Muscle layer of duodenum (tissue), 2 donors: ENCODE measurements around the gene CDC42BPB.

Experiments
- H3K27ac ChIP-seq: one replicate; pipeline ENCODE4 v1.7.0; 2013; ENCODE audit warnings: mild to moderate bottlenecking, low read length
- H3K27me3 ChIP-seq: one replicate; pipeline ENCODE4 v1.7.0; 2013; ENCODE audit warnings: low read depth, mild to moderate bottlenecking, control low read depth, low read length
- H3K36me3 ChIP-seq, 2 donors: one replicate each; pipeline ENCODE4 v1.7.0; 2013; ENCODE audit warnings: low read length in 2 of 2, control low read depth in 1 of 2, mild to moderate bottlenecking in 1 of 2; ENCODE audit not compliant: insufficient read depth in 2 of 2, control insufficient read depth in 1 of 2
- H3K4me1 ChIP-seq, 2 donors: one replicate each; pipeline ENCODE4 v1.7.0; 2013; ENCODE audit warnings: low read length in 2 of 2, mild to moderate bottlenecking in 2 of 2, control low read depth in 1 of 2, moderate library complexity in 1 of 2; ENCODE audit not compliant: insufficient read depth in 2 of 2, control insufficient read depth in 1 of 2
- H3K4me3 ChIP-seq, 2 donors: one replicate each; pipeline ENCODE4 v1.7.0; 2013; ENCODE audit warnings: low read length in 2 of 2, low read depth in 1 of 2, mild to moderate bottlenecking in 1 of 2
- H3K9me3 ChIP-seq, 2 donors: one replicate each; pipeline ENCODE4 v1.7.0; 2013; ENCODE audit warnings: low read length in 2 of 2, control low read depth in 1 of 2, mild to moderate bottlenecking in 1 of 2; ENCODE audit not compliant: control insufficient read depth in 1 of 2
- donor health status: healthy.

Gene CDC42BPB

DNA sequence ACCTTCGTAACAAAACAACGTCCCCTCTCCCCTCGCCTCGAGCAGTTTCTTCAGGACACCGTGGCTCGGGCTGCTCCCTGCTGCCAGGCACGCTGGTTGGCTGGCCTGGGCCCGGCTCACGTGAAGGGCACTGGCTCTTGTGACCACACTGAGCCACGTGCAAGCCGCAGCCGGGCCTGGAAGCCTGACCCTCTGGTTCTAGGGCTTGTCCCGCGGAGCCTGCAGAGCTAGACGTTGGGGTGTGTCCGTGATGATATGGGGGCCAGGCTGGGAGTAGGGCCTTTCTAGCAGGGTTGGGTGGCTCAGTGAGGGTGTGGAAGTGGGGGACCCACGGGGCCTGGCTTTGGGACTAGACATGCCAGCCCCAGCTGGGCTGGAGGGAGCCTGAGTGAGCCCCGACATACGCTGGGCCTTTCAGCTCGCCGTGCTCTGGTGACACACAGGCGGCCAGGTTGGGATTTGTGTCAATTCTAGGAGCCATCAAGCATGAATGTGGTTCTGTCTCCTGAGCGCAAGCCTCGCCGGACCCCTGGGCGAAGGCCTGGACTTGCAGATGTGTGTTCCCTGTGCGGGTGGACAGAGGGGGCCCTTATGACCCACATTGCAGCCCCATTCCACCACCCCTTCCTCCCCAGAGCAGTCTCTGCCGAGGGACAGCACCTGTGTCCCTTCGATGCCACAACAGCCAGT is 148.4 kb downstream of the CDC42BPB start:
- H3K27me3 ChIP-seq = no peaks in the 10 kb centered on the region
- H3K9me3 ChIP-seq = no peaks in the 10 kb centered on the region
- H3K4me3 ChIP-seq = no peak overlapping the region
- no peaks in the 10 kb centered on the region for H3K4me1 ChIP-seq
- peaks cover 7 to 22% of the 10 kb centered on the region in 2 donors for H3K36me3 ChIP-seq
- H3K27ac ChIP-seq = no peak overlapping the region

DNA sequence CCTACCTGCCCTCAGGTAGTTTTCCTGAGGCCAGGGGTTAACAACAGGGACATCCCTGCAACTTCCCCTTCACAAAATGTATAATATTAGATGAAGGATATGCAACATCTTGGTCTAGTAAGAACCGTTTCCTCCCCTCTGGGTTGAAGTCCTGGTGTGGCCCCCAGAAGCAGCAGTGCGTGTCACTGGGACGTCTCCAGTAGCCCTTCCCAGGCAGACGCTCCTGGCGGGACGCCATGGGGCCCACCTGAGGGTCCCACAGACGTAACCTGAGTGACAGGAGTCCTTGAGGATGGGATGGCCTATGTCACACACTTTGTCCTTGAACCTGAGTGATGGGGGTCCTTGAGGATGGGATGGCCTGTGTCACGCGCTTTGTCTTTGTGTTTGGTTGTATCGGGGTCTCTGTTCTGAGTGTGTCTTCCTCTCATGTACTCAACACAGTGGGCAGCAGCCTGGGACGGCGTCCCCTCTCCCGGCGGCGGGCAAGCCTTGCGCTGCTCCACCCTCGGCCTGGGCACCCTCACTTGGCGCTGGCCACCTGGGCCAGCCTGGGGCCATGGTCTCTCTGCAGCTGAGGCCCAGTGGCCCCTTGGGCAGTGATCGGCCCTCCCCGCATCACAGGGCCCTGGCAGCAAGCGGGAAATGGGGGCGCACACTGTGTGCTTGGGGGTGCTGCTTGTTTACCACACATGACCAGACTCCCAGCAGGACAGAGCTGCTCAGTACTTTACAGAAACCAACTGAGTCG is 149.2 kb downstream of the CDC42BPB start:
- Histone ChIP-seq H3K9me3 (no peaks in the 10 kb centered on the region), H3K27ac (no peak overlapping the region), H3K36me3 (peaks cover 7 to 30% of the 10 kb centered on the region in 2 donors), H3K27me3 (no peaks in the 10 kb centered on the region), H3K4me3 (no peak overlapping the region), H3K4me1 (no peaks in the 10 kb centered on the region)

DNA sequence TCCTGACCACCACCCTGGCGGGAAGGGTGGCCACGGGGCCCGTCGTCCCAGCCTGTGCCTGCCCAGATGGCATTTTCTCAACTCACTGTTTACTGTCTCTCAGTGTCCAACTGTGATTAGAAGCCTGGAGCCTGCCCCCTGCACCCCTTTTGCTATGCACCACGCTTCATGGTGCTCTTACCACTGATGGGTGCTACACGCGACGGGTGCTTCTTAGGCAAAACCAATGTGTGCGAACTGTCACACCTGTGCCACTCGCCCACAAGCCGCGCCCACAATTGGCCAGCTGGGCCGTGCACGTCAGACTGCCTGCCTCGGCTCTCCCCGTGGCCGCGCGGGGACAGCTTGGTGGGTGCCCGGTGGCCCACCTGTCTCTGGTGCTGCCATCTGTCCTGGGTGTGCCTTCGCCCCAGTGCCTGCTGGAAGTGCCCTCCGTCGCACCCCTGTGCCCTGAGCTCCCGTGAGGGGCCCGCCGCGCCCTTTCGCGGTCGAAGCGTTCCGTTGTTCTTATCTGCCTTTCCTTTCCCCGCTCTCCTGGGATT is 150.0 kb downstream of the CDC42BPB start:
- H3K4me3 ChIP-seq = no peak overlapping the region
- no peaks in the 10 kb centered on the region for H3K4me1 ChIP-seq
- no peak overlapping the region for H3K27ac ChIP-seq
- no peaks in the 10 kb centered on the region for H3K27me3 ChIP-seq
- peaks cover 7 to 31% of the 10 kb centered on the region in 2 donors for H3K36me3 ChIP-seq
- no peaks in the 10 kb centered on the region for H3K9me3 ChIP-seq

DNA sequence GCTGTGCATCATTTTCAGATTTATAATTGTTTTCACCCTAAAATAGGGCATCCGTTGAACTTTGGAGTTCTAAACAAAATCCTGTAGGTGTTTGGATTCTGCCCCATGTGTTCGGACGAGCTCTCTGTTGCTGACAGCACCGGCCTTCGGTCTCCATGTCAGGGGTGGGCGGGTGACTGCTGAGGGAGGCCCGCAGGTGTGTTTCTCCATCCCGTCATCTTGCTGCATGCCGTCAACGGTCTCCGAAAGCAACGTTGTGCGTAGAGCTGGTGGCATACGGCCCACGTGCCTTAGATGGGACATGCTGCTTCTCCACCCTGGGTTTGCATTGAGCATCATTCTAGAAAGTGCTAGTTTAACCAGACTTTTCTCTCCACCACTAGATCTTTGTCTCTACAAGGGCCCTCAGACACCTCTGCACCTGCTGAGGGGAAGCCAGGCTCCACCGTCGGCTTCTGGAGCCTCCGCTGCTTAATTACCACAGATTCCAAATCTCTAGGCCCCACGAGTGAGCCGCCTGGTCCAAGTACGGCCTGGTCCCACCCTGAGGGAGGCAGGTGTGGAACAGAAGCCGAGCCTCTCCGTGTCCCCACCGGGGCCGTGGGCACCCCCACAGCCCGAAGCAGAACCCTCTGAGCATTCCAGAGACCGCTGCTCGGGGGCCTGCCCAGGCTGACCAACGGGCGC is 150.6 kb downstream of the CDC42BPB start:
- H3K27ac ChIP-seq = no peak overlapping the region
- no peaks in the 10 kb centered on the region for H3K9me3 ChIP-seq
- H3K36me3 ChIP-seq = peaks cover 7 to 31% of the 10 kb centered on the region in 2 donors
- H3K4me3 ChIP-seq = no peak overlapping the region
- H3K4me1 ChIP-seq = no peaks in the 10 kb centered on the region
- H3K27me3 ChIP-seq = no peaks in the 10 kb centered on the region

DNA sequence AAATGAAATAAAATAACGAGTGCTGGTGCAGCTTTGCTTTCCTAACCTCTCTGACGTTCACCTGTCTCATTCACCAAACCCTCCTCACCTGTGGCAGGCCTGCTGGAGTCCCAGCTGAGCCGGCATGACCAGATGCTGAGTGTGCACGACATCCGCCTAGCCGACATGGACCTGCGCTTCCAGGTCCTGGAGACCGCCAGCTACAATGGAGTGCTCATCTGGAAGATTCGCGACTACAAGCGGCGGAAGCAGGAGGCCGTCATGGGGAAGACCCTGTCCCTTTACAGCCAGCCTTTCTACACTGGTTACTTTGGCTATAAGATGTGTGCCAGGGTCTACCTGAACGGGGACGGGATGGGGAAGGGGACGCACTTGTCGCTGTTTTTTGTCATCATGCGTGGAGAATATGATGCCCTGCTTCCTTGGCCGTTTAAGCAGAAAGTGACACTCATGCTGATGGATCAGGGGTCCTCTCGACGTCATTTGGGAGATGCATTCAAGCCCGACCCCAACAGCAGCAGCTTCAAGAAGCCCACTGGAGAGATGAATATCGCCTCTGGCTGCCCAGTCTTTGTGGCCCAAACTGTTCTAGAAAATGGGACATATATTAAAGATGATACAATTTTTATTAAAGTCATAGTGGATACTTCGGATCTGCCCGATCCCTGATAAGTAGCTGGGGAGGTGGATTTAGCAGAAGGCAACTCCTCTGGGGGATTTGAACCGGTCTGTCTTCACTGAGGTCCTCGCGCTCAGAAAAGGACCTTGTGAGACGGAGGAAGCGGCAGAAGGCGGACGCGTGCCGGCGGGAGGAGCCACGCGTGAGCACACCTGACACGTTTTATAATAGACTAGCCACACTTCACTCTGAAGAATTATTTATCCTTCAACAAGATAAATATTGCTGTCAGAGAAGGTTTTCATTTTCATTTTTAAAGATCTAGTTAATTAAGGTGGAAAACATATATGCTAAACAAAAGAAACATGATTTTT is 151.9 kb downstream of the CDC42BPB start:
- H3K36me3 ChIP-seq = peaks cover 7 to 31% of the 10 kb centered on the region in 2 donors
- no peak overlapping the region for H3K4me3 ChIP-seq
- no peaks in the 10 kb centered on the region for H3K9me3 ChIP-seq
- H3K27ac ChIP-seq = no peak overlapping the region
- no peaks in the 10 kb centered on the region for H3K27me3 ChIP-seq
- no peaks in the 10 kb centered on the region for H3K4me1 ChIP-seq

DNA sequence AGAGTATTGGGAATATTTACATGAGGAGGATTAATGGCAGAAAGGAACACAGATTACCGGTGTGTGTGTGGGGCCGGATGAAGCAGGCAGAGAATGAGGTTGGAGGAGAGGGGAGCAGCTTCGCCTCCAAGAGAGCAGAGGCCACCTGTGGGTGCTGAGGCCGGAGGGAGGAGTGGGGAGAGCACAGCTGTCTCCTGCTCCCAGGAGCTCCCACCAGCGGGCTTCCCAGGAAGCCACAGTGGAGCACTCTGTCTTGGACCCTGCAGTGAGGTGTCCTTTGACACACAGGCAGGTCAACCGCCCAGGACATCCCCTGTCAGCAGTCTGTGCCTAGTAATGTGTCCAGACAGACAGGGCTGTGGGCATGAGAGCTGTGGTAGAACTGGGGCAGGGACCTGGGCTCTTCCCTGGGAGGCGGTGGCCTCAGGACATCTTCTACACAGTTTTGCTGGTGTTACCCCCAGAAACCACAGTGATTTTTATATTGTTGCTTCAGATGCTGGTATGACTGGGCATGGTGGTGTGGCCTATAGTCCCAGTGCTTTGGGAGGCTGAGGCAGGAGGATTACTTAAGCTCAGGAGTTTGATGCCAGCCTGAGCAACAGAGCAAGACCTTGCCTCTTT is 153.3 kb downstream of the CDC42BPB start:
- H3K4me1 ChIP-seq = no peaks in the 10 kb centered on the region
- peaks cover 7 to 31% of the 10 kb centered on the region in 2 donors for H3K36me3 ChIP-seq

DNA sequence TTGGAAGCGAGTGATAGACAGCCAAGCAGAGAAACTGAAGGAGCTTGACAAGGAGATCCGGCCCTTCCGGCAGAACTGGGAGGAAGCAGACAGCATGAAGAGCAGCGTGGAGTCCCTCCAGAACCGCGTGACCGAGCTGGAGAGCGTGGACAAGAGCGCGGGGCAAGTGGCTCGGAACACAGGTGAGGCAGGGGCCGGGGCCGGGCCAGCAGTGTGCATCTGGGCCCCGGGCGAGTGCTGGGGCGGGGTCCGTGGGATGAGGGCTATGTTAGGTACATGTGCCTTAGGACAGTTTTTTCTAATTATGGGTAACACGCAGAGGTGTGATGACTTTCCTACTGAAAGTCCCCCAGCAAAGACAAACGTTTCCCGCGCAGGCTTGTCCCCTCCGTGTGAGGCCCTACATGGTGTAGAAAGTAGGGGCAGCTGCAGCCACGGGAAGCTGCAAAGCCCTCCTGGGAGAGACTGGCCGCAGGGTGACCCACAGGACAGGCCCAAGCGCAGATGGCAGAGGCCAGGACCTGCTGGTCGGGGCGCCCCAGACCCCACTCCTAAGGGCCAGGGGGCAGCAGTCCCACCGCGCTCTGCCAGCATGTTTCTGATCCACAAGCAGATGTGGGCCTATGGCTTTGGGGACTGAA is 154.0 kb downstream of the CDC42BPB start:
- peaks cover 7 to 31% of the 10 kb centered on the region in 2 donors for H3K36me3 ChIP-seq

More for the DNA sequence above, 153.3 kb downstream of the CDC42BPB start:
- Histone ChIP-seq H3K4me3 (no peak overlapping the region), H3K27ac (no peak overlapping the region), H3K27me3 (no peaks in the 10 kb centered on the region), H3K9me3 (no peaks in the 10 kb centered on the region)

DNA sequence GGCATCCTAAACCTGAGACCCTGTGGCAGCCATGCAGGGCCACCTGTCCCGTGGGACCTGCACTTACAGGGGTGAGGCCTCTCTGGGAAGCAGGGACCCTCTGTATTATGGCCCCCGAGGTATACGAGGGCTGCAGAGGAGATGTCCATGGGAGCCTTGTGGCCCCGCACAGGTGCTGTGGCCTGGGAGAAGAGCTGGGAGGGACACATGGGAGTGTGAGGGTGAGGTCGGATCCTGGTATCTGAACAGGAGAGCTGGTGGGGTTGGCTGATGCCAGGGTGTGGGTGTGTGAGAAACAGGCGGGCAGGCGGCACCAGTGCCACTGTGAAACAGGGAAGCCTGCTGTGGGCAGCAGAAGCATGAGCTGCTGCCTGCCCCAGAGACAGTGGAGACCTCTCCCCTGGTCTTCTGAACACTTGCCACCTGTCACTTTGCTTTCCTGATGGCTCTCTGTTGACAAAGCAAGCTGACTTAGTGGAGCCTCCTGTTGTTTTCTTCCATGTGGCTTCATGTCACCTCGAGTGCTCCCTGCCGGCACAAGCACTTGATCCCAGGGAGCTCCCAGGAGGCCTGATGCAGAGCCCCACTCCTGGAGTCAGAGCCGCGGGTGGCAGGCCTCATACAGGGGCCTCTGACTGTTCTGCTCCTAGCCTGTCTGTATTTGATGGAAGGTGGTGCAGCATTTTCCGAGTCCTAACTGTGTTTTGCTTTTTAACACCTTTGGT is 154.7 kb downstream of the CDC42BPB start:
- Histone ChIP-seq H3K36me3 (peaks cover 9 to 30% of the 10 kb centered on the region in 2 donors), H3K4me1 (no peaks in the 10 kb centered on the region), H3K4me3 (no peak overlapping the region), H3K27ac (no peak overlapping the region), H3K9me3 (no peaks in the 10 kb centered on the region), H3K27me3 (no peaks in the 10 kb centered on the region)

More for the DNA sequence above, 154.0 kb downstream of the CDC42BPB start:
- H3K4me1 ChIP-seq = no peaks in the 10 kb centered on the region
- H3K27me3 ChIP-seq = no peaks in the 10 kb centered on the region
- H3K9me3 ChIP-seq = no peaks in the 10 kb centered on the region
- H3K4me3 ChIP-seq = no peak overlapping the region
- H3K27ac ChIP-seq = no peak overlapping the region

DNA sequence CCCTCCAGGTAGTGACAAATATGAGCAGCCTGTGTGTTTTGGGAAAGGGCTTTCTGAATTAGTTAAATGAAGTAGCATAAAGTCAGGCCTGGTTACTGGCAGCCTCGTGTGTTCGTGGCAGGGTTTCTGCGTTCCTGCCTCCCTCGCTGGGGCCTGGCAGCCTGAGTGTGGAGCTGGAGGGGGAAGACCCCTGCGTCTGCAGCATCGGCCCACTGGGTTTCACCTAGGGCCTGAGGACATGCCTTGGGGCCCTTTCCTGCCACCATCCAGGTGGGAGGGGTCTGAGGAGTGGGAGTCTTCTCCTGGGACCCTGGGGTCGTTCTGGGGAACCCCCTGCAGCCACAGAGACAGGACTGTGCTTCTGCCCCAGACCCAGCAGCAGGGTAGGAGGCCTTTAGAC is 155.3 kb downstream of the CDC42BPB start:
- Histone ChIP-seq H3K27me3 (no peaks in the 10 kb centered on the region), H3K4me1 (no peaks in the 10 kb centered on the region), H3K27ac (no peak overlapping the region), H3K4me3 (no peak overlapping the region), H3K36me3 (peaks cover 10 to 24% of the 10 kb centered on the region in 2 donors), H3K9me3 (no peaks in the 10 kb centered on the region)
